ENCODE data around the gene ARL2BP.
"Not testable (repeated sequence)": the region's sequence is repeated elsewhere in the genome, so short reads cannot be mapped to it uniquely, and the experiment has no call there.

ARL2BP gene

DNA sequence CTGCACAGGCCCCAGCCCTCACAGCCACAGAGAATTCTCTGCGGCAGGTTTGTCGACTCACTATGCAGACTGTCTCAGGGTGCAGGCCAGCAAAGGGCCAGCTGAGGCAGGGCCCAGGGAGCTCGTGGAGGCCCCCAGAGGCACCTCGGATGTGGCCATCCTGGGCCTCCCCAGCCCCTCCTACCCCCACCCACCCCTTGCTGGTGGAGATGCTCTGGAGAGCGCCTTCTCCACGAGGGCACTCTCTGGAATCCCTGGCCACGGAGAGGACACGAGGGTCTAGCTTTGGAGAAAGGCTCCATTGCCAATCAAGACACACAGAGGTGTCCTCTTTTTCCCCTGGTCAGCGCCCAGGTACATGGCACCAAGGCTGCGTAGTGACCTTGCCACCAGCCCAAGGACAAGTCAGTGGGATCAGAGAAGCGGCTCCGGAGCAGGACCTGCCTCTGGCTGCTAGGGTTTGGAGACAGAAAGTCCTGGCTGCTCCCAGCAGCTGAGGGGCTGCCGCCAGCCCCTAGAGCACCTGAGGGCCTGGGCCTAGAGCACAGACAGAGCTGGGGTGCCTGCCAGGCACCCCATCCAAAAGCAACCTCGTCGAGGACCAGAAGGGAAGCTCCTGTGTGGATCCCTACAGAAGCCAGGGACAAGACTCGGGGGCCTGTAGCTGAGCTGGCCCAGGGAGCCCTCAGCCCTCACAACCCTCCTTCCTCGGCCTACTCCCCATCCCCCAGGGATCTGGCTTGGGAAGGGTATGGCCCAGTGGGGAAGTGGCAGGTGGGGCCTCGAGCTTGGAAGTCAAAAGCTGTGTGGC is 18.7 kb downstream of the ARL2BP start:
- H3K36me3 ChIP-seq (ENCODE audit: insufficient read depth, low read length), result no peaks in the 10 kb centered on the region
- no peak overlapping the region for H3K27ac ChIP-seq (ENCODE audit: low read depth, low read length)

GRCh38 chr16:57264381-57264780 is 19.3 kb downstream of the ARL2BP start:
- H3K36me3 ChIP-seq (ENCODE audit: insufficient read depth, low read length), result no peaks in the 10 kb centered on the region
- H3K4me1 ChIP-seq (ENCODE audit: control insufficient read depth, insufficient read depth, low read length, unreplicated experiment), result peaks cover 14% of the 10 kb centered on the region
- H3K27ac ChIP-seq (ENCODE audit: low read depth, low read length), result no peak overlapping the region
- no peak overlapping the region for H2AFZ ChIP-seq (ENCODE audit: low read length, unreplicated experiment)
- H3K4me3 ChIP-seq (ENCODE audit: low read depth, low read length), result no peak overlapping the region
- no peaks in the 10 kb centered on the region for H3K79me2 ChIP-seq (ENCODE audit: control insufficient read depth, insufficient read depth, low read length, unreplicated experiment)
- H3K27me3 ChIP-seq (ENCODE audit: insufficient read depth, low read length), result no peaks in the 10 kb centered on the region

More for the DNA sequence above, 18.7 kb downstream of the ARL2BP start:
- no peak overlapping the region for H2AFZ ChIP-seq (ENCODE audit: low read length, unreplicated experiment)
- no peaks in the 10 kb centered on the region for H3K27me3 ChIP-seq (ENCODE audit: insufficient read depth, low read length)
- no peaks in the 10 kb centered on the region for H3K79me2 ChIP-seq (ENCODE audit: control insufficient read depth, insufficient read depth, low read length, unreplicated experiment)
- no peak overlapping the region for H3K4me3 ChIP-seq (ENCODE audit: low read depth, low read length)
- H3K4me1 ChIP-seq (ENCODE audit: control insufficient read depth, insufficient read depth, low read length, unreplicated experiment), result peaks cover 14% of the 10 kb centered on the region

GRCh38 chr16:57264950-57265371 is 19.9 kb downstream of the ARL2BP start:
- Histone ChIP-seq H3K27me3 (ENCODE audit: insufficient read depth, low read length) (no peaks in the 10 kb centered on the region), H2AFZ (ENCODE audit: low read length, unreplicated experiment) (no peak overlapping the region), H3K36me3 (ENCODE audit: insufficient read depth, low read length) (no peaks in the 10 kb centered on the region), H3K4me1 (ENCODE audit: control insufficient read depth, insufficient read depth, low read length, unreplicated experiment) (peaks cover 13% of the 10 kb centered on the region), H3K4me3 (ENCODE audit: low read depth, low read length) (no peak overlapping the region), H3K27ac (ENCODE audit: low read depth, low read length) (no peak overlapping the region), H3K79me2 (ENCODE audit: control insufficient read depth, insufficient read depth, low read length, unreplicated experiment) (no peaks in the 10 kb centered on the region)

GRCh38 chr16:57265850-57266530 is 20.9 kb downstream of the ARL2BP start:
- H3K4me3 ChIP-seq (ENCODE audit: low read depth, low read length), result no peak overlapping the region
- no peak overlapping the region for H3K27ac ChIP-seq (ENCODE audit: low read depth, low read length)
- H3K4me1 ChIP-seq (ENCODE audit: control insufficient read depth, insufficient read depth, low read length, unreplicated experiment), result peaks cover 4% of the 10 kb centered on the region
- no peaks in the 10 kb centered on the region for H3K79me2 ChIP-seq (ENCODE audit: control insufficient read depth, insufficient read depth, low read length, unreplicated experiment)
- H3K27me3 ChIP-seq (ENCODE audit: insufficient read depth, low read length), result no peaks in the 10 kb centered on the region
- no peaks in the 10 kb centered on the region for H3K36me3 ChIP-seq (ENCODE audit: insufficient read depth, low read length)
- peak overlapping the region; percentile 75 for H2AFZ ChIP-seq (ENCODE audit: low read length, unreplicated experiment)

- H3K27me3 ChIP-seq (ENCODE audit: insufficient read depth, low read length), result no peaks in the 10 kb centered on the region
- H3K4me3 ChIP-seq (ENCODE audit: low read depth, low read length), result no peak overlapping the region
- H3K27ac ChIP-seq (ENCODE audit: low read depth, low read length), result no peak overlapping the region
- peaks cover 4% of the 10 kb centered on the region for H3K4me1 ChIP-seq (ENCODE audit: control insufficient read depth, insufficient read depth, low read length, unreplicated experiment)
- no peaks in the 10 kb centered on the region for H3K36me3 ChIP-seq (ENCODE audit: insufficient read depth, low read length)
- H2AFZ ChIP-seq (ENCODE audit: low read length, unreplicated experiment), result no peak overlapping the region
- H3K79me2 ChIP-seq (ENCODE audit: control insufficient read depth, insufficient read depth, low read length, unreplicated experiment), result no peaks in the 10 kb centered on the region
These were observed 21.6 kb downstream of the ARL2BP start for GRCh38 chr16:57266531-57267260.

DNA sequence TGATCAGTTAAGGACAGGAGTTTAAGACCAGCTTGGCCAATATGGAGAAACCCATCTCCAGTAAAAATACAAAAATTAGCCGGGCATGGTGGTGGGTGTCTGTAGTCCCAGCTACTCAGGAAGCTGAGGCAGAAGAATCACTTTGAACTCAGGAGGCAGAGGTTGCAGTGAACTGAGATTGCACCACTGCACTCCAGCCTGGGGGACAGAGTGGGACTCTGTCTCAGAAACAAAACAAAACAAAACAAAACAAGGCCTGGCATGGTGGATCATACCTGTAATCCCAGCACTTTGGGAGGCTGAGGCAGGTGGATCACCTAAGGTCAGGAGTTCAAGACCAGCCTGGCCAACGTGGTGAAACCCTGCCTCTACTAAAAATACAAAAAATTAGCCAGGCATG is 22.3 kb downstream of the ARL2BP start:
- not testable (repeated sequence) for H3K4me3 ChIP-seq (ENCODE audit: low read depth, low read length); H3K79me2 ChIP-seq (ENCODE audit: control insufficient read depth, insufficient read depth, low read length, unreplicated experiment); H3K27me3 ChIP-seq (ENCODE audit: insufficient read depth, low read length); H3K4me1 ChIP-seq (ENCODE audit: control insufficient read depth, insufficient read depth, low read length, unreplicated experiment); H3K36me3 ChIP-seq (ENCODE audit: insufficient read depth, low read length); H3K27ac ChIP-seq (ENCODE audit: low read depth, low read length); H2AFZ ChIP-seq (ENCODE audit: low read length, unreplicated experiment)

DNA sequence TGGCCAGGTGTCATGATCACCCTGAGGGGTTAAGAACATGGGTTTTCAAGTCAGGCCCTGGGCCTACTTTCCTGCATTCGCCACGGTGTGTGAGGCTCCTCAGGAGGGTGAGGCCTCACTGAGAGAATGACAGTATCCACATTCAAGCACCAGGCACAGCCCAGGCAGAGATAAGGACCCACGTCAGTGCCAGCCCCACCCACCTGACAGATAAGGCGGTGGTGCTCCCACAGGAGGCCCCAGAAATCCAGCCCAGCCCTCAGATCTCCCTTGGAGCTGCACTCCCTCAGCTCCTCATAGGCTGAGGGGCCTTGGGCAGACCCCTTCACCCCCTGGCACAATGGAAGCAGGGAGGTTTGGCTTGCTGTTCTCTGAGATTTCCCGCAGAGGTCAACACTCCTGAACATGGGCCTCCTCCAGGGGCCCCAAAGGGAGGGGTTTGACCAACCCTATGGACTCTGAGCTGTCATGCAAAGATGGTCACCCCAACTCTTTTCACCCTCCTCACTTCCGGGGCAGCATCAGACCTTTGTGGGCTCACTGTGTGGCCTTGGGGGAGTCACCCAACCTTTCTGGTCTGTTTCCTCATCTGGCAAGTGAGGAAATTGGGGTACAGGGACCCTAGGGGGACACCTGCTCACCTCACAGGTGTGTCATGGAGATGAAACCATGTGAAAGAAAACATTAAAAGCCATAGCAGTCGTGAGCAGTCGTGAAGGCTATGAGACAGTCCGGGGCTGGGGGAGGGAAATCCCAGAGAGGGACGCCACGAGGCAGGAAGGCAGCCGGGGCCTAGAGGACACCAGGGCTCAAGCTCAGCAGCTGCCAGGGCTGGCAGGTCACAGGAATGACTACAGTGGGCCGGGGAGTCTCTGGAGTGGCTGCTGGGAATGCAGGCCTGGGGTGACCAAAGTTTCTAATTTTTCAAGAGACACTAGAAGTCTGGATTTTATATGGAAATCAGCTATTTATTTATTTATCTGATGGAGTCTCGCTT is 24.0 kb downstream of the ARL2BP start:
- no peak overlapping the region for H3K27ac ChIP-seq (ENCODE audit: low read depth, low read length)
- no peak overlapping the region for H2AFZ ChIP-seq (ENCODE audit: low read length, unreplicated experiment)
- H3K36me3 ChIP-seq (ENCODE audit: insufficient read depth, low read length), result no peaks in the 10 kb centered on the region

DNA sequence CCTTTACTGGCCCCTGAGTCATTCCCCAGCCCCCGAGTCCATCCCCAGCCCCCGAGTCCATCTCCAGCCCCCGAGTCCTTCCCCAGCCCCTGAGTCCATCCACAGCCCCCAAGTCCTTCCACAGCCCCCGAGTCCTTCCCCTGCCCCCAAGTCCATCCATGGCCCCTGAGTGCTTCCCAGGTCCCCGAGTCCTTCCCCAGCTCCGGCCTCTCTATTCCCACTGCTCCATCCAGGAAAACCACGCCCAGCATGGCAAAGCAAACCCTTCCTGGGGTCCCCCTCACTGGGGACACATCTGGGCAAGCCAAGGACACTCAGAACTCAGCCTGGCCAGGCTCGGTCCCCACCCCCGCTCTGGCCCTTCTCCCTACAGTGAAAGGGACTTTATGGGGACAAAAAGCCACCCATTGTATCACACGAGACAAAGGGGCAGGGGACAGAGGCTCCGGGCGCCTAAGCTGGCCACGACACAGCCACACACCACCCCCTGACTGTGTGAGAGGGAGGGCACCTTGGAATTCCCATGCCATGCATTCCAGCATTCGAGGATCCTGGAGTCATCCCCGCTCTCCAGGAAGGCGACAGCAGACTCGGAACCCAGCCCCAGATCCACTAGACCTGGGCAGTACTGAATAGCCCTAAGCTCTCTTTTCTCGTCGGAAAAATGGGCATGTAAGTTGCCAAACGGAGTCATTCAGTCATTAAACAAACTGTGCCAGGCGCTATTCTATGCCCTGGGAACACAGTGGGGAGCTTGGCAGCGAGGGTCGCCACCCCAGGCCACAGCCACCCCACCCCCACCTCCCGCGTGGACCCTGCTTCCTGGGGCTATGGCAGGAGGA is 25.4 kb downstream of the ARL2BP start:
- H3K36me3 ChIP-seq (ENCODE audit: insufficient read depth, low read length), result no peaks in the 10 kb centered on the region
- H3K27me3 ChIP-seq (ENCODE audit: insufficient read depth, low read length), result no peaks in the 10 kb centered on the region
- H2AFZ ChIP-seq (ENCODE audit: low read length, unreplicated experiment), result no peak overlapping the region
- peaks cover 4% of the 10 kb centered on the region for H3K4me1 ChIP-seq (ENCODE audit: control insufficient read depth, insufficient read depth, low read length, unreplicated experiment)
- no peaks in the 10 kb centered on the region for H3K79me2 ChIP-seq (ENCODE audit: control insufficient read depth, insufficient read depth, low read length, unreplicated experiment)
- H3K4me3 ChIP-seq (ENCODE audit: low read depth, low read length), result no peak overlapping the region
- H3K27ac ChIP-seq (ENCODE audit: low read depth, low read length), result no peak overlapping the region

More for the DNA sequence above, 24.0 kb downstream of the ARL2BP start:
- Histone ChIP-seq H3K4me1 (ENCODE audit: control insufficient read depth, insufficient read depth, low read length, unreplicated experiment) (peaks cover 4% of the 10 kb centered on the region), H3K4me3 (ENCODE audit: low read depth, low read length) (no peak overlapping the region), H3K27me3 (ENCODE audit: insufficient read depth, low read length) (no peaks in the 10 kb centered on the region), H3K79me2 (ENCODE audit: control insufficient read depth, insufficient read depth, low read length, unreplicated experiment) (no peaks in the 10 kb centered on the region)

DNA sequence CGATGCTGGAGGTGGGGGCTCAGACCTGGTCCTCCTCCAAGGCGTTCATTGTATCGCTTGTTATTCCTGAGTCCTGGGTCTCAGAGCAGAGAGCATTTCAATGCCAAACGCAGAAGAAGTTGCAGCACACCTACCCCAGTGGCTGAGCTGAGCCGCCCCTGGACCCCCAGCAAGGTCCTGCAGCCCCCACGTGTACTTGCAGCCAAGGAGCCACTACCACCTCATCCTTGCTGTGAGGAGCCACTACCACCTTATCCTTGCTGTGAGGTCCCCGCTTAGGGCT is 25.9 kb downstream of the ARL2BP start:
- Histone ChIP-seq H3K36me3 (ENCODE audit: insufficient read depth, low read length) (no peaks in the 10 kb centered on the region), H3K4me3 (ENCODE audit: low read depth, low read length) (no peak overlapping the region), H3K27ac (ENCODE audit: low read depth, low read length) (no peak overlapping the region), H3K4me1 (ENCODE audit: control insufficient read depth, insufficient read depth, low read length, unreplicated experiment) (peaks cover 4% of the 10 kb centered on the region), H2AFZ (ENCODE audit: low read length, unreplicated experiment) (no peak overlapping the region), H3K27me3 (ENCODE audit: insufficient read depth, low read length) (no peaks in the 10 kb centered on the region), H3K79me2 (ENCODE audit: control insufficient read depth, insufficient read depth, low read length, unreplicated experiment) (no peaks in the 10 kb centered on the region)

All from ACC112 (cell line).